Right ventricle myocardium superior (tissue), 1 donor: ENCODE results near the gene HES5. TPM values are rescaled to one million over a fixed set of nuclear protein-coding genes. Genes with fewer than 3 reads are reported as not detected.
A peak's percentile ranks its signal among the peaks of the same experiment; 100 is the strongest.
"Not testable (repeated sequence)": the region's sequence is repeated elsewhere in the genome, so short reads cannot be mapped to it uniquely, and the experiment has no call there.

Experiments used
- ATAC-seq: fragments of 200-7000 bp; cut with Tn5 transposase; one replicate; pipeline ENCODE4 v1.9.1; 2020; ENCODE audit warnings: mild to moderate bottlenecking; ENCODE audit not compliant: poor library complexity
- DNase-seq: peaks from one replicate; pipeline ENCODE4 v3.0.0-alpha.2; 2020
- intact Hi-C: fragments of 100-400 bp; cut with DNase I; formaldehyde crosslinking; loops from one replicate; pipeline ENCODE4 v1.11.2; 2022
- long read RNA-seq: library from polyadenylated mRNA; unstranded; transcript quantifications from one replicate; pipeline ENCODE4 v2.0.0, GENCODE V29; 2021
- total RNA-seq: library from RNA; stranded (reverse); fragmentation: NEBNext Ultra II Directional; extraction: Animal tissue kit (Norgen Biotek cat#: 25700); gene quantifications from one replicate; pipeline ENCODE4 v1.2.1, GENCODE V29; 2021
- donor health status: DM: no; HTN: yes; CAD: no; lungs with severe emphysema.

Gene HES5
- total RNA-seq = 1.6 TPM
- long read RNA-seq, partial matches to known transcripts = 0 of 2 reads
- long read RNA-seq, other reads (novel, unspliced or antisense) = 0 of 2 reads

- no peak for ATAC-seq
- intact Hi-C loops = no loop called here
- DNase-seq = no peak
Observed at GRCh38 chr1:2529784-2530512, at the start of gene HES5. HES5 (minus strand) TSS chr1:2530263; CDS start chr1:2530164, 99 bp downstream.

GRCh38 chr1:2578758-2579118 is 48.7 kb upstream of the HES5 start:
- intact Hi-C loops = loop anchor here (2.0 kb wide), 1 partner anchor 30 kb away; no protein-coding TSS in a partner anchor
- ATAC-seq = no peak
- DNase-seq = no peak

GRCh38 chr1:2577565-2578075 is 47.6 kb upstream of the HES5 start:
- intact Hi-C loops = loop anchor here (2.0 kb wide), 1 partner anchor 29 kb away; no protein-coding TSS in a partner anchor
- not testable (repeated sequence) for DNase-seq, ATAC-seq

- intact Hi-C loops = no loop called here
- no peak for ATAC-seq
- DNase-seq = peak; percentile 40
Observed at GRCh38 chr1:2575801-2576663, 46.0 kb upstream of the HES5 start.

- DNase-seq = no peak
- ATAC-seq = no peak
- intact Hi-C loops = no loop called here
Observed at GRCh38 chr1:2574350-2574749, 44.3 kb upstream of the HES5 start.

- no peak for DNase-seq
- no peak for ATAC-seq
- intact Hi-C loops = no loop called here
Observed at GRCh38 chr1:2573250-2573920, 43.3 kb upstream of the HES5 start.

GRCh38 chr1:2571348-2571747 is 41.3 kb upstream of the HES5 start:
- intact Hi-C loops = no loop called here
- ATAC-seq (no peak), DNase-seq (no peak)

- intact Hi-C loops = no loop called here
- no peak for ATAC-seq
Observed at GRCh38 chr1:2570332-2570731, 40.3 kb upstream of the HES5 start.

GRCh38 chr1:2569703-2570102 is 39.6 kb upstream of the HES5 start:
- intact Hi-C loops, ATAC-seq, DNase-seq: not testable (repeated sequence)

More at GRCh38 chr1:2570332-2570731, 40.3 kb upstream of the HES5 start:
- DNase-seq = no peak

- no peak for ATAC-seq
- intact Hi-C loops = no loop called here
- no peak for DNase-seq
Observed at GRCh38 chr1:2569060-2569459, 39.0 kb upstream of the HES5 start.

- ATAC-seq, DNase-seq, intact Hi-C loops: not testable (repeated sequence)
Observed at GRCh38 chr1:2568187-2568816, 38.2 kb upstream of the HES5 start.

GRCh38 chr1:2567083-2567679 is 37.1 kb upstream of the HES5 start:
- ATAC-seq (no peak), DNase-seq (no peak)
- intact Hi-C loops = no loop called here

GRCh38 chr1:2566101-2567045 is 36.3 kb upstream of the HES5 start:
- ATAC-seq (no peak), DNase-seq (no peak)
- intact Hi-C loops = no loop called here

- no peak for DNase-seq
- no peak for ATAC-seq
- intact Hi-C loops = no loop called here
Observed at GRCh38 chr1:2564815-2565374, 34.8 kb upstream of the HES5 start.

GRCh38 chr1:2564006-2564814 is 34.1 kb upstream of the HES5 start:
- no peak for ATAC-seq
- DNase-seq = peak; percentile 24
- intact Hi-C loops = no loop called here

- intact Hi-C loops = no loop called here
- ATAC-seq = no peak
- DNase-seq = no peak
Observed at GRCh38 chr1:2563205-2563604, 33.1 kb upstream of the HES5 start.
